Natural killer cell (primary cell): Measurements from ENCODE around the gene RRAGC. TPM values are rescaled to one million over a fixed set of nuclear protein-coding genes. Genes with fewer than 3 reads are reported as not detected.

ENCODE experiments used
- ATAC-seq, 3 donors: fragments of 150-1000 bp in 2 of 3; fragments of 200-7000 bp in 1 of 3; cut with Tn5 transposase; 1 replicate in 1 of 3; 2 replicates in 2 of 3; pipeline ENCODE4 v1.10.0; 2021; ENCODE audit warnings: mild to moderate bottlenecking in 2 of 3, moderate library complexity in 2 of 3
- DNase-seq, 2 donors: peaks; one replicate each; pipeline versions ENCODE4 v3.0.0 to v3.0.0-alpha.2; 2013 to 2021; ENCODE audit warnings: mixed read lengths in 1 of 2
- H3K27ac ChIP-seq: one replicate; pipeline ENCODE4 v1.5.1; 2013; ENCODE audit warnings: mild to moderate bottlenecking, low read length
- H3K27me3 ChIP-seq: one replicate; pipeline ENCODE4 v1.6.1; 2013; ENCODE audit warnings: low read length; ENCODE audit not compliant: control insufficient read depth, insufficient read depth
- H3K36me3 ChIP-seq: one replicate; pipeline ENCODE4 v1.6.1; 2013; ENCODE audit warnings: low read length; ENCODE audit not compliant: control insufficient read depth, insufficient read depth
- H3K4me1 ChIP-seq: one replicate; pipeline ENCODE4 v1.6.1; 2013; ENCODE audit warnings: low read length; ENCODE audit not compliant: control insufficient read depth, insufficient read depth
- H3K4me3 ChIP-seq: one replicate; pipeline ENCODE4 v1.5.1; 2013; ENCODE audit warnings: low read length
- H3K9me3 ChIP-seq: one replicate; pipeline ENCODE4 v1.6.1; 2013; ENCODE audit warnings: low read length; ENCODE audit not compliant: control insufficient read depth, insufficient read depth
- H3K27ac Mint-ChIP-seq, 2 donors: one replicate each; pipeline ENCODE4 v1.8.0; 2022; ENCODE audit warnings: mild to moderate bottlenecking in 2 of 2, mixed read lengths in 2 of 2, moderate library complexity in 1 of 2
- H3K27me3 Mint-ChIP-seq, 2 donors: one replicate each; pipeline ENCODE4 v1.8.0; 2022; ENCODE audit warnings: low read depth in 2 of 2, mixed read lengths in 2 of 2
- H3K36me3 Mint-ChIP-seq: one replicate; pipeline ENCODE4 v1.8.0; 2022; ENCODE audit warnings: mixed read lengths
- H3K4me1 Mint-ChIP-seq, 2 donors: one replicate each; pipeline ENCODE4 v1.8.0; 2022; ENCODE audit warnings: mixed read lengths in 2 of 2
- H3K4me3 Mint-ChIP-seq: one replicate; pipeline ENCODE4 v1.8.0; 2022; ENCODE audit warnings: mild to moderate bottlenecking, moderate library complexity, mixed read lengths
- H3K9me3 Mint-ChIP-seq, 2 donors: one replicate each; pipeline ENCODE4 v1.8.0; 2022; ENCODE audit warnings: mixed read lengths in 2 of 2
- WGBS: methylation state at CpG from one replicate; pipeline ENCODE4 v1.1.7; 2013; ENCODE audit warnings: missing lambda C conversion rate; ENCODE audit not compliant: insufficient coverage; 5-methylcytosine and 5-hydroxymethylcytosine counted together
- intact Hi-C: fragments of 100-400 bp; cut with micrococcal nuclease; formaldehyde crosslinking; loops from one replicate; pipeline ENCODE4 v1.14.2; 2022
- total RNA-seq, 4 donors: library from RNA; stranded (reverse); fragments of 120-200 nt in 1 of 4; gene quantifications; one replicate each; pipeline versions ENCODE4 v1.2.3 to v1.2.4, GENCODE V29; 2013 to 2022
- TF ChIP-seq, protein P1 (sequence below): fragments of 200-600 bp; IDR thresholded peaks from one replicate; pipeline ENCODE4 v1.8.0; 2022; ENCODE audit warnings: antibody characterized with exemption

RRAGC gene
- total RNA-seq, 3 donors from 2014 or later (not counting 1 experiment from before 2014, with no cell fraction given) = 15.9 to 24.9 (median 22.0) TPM

DNA sequence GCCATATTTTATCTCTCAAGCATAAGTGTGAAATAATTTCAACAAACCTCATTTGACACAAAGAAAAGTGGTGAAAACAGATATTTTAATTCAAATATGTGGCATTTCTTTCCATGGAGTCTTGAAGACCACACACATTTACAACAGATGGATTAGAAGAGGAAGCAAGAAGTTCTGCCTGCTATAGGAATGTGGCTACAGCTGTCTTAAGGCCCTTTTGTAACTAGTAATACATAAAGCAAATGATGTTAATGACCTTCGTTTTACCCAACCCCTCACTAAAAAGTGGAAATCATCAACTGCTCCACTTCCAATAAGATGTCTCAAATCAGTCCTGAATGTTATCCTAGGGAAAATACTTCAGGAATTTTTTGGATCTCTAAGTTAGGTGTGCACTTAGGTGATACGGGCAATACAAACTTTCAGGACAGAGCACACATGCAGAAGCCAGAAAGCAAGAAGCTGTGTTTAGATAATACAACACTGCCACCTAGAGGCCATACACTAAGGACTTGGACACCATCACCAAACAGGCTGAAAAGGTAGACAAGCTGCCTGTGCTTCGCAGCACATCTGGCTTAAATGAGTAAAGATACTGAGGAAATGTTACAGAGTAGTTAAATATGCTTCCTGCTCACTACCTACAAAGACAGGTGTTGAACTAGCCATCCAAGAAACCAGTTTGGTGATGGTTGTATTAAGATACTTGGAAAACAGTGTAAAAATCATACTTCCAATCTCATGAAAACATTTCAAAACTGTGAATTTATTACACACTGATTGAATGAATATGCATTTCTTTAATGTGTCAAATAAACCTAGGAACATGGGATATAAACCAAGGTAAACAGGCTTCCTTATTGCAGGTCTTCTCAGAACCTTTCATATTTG lies 24.4 kb downstream of the RRAGC start:
- H3K4me1 ChIP-seq = no peaks in the 10 kb centered on the region
- Mint-ChIP-seq H3K4me3 (no peak overlapping the region), H3K36me3 (peaks cover 7% of the 10 kb centered on the region), H3K4me1 (peaks cover under 1 to 12% of the 10 kb centered on the region in 2 donors), H3K27me3 (peaks cover 5 to 11% of the 10 kb centered on the region in 2 donors), H3K9me3 (no peaks in the 10 kb centered on the region), H3K27ac (no peak overlapping the region)
- 7% methylated on average over 1 of the region's 3 CpGs for WGBS
- peak in 1 of 2 donors; percentile 89 for DNase-seq
- H3K9me3 ChIP-seq = no peaks in the 10 kb centered on the region
- H3K27me3 ChIP-seq = no peaks in the 10 kb centered on the region
- no peak overlapping the region for H3K27ac ChIP-seq
- TF ChIP-seq, protein P1, sequence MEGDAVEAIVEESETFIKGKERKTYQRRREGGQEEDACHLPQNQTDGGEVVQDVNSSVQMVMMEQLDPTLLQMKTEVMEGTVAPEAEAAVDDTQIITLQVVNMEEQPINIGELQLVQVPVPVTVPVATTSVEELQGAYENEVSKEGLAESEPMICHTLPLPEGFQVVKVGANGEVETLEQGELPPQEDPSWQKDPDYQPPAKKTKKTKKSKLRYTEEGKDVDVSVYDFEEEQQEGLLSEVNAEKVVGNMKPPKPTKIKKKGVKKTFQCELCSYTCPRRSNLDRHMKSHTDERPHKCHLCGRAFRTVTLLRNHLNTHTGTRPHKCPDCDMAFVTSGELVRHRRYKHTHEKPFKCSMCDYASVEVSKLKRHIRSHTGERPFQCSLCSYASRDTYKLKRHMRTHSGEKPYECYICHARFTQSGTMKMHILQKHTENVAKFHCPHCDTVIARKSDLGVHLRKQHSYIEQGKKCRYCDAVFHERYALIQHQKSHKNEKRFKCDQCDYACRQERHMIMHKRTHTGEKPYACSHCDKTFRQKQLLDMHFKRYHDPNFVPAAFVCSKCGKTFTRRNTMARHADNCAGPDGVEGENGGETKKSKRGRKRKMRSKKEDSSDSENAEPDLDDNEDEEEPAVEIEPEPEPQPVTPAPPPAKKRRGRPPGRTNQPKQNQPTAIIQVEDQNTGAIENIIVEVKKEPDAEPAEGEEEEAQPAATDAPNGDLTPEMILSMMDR = peak; percentile 84
- peak; percentile 81 to 91 (median 88) for ATAC-seq
- H3K4me3 ChIP-seq = no peak overlapping the region
- H3K36me3 ChIP-seq = peaks cover 17% of the 10 kb centered on the region
- intact Hi-C loops = loop anchor here (5.0 kb wide), 1 partner anchor 943 kb away; no protein-coding TSS in a partner anchor

DNA sequence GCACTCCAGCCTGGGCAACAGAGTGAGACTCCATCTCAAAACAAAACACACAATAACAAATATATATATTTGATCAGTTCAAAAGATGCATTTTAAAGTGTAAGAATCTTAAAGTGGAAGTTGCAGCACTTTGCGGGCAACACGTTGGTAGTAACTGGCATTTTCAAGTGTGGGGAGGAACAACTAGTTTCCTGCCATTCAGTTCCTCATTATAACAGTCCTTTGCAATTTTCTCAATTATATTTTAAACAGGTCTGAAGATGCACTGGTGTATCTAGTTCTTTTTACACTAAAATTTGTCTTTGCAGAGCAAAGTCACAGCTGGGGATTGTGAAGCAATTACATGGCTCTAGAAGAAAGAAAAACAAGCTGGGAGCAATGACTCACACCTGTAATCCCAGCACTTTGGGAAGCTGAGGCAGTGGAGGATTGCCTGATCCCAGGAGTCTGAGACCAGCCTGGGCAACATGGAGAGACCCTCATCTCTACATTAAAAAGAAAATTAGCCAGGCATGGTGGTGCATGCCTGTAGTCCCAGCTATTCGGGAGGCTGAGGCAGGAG lies 25.3 kb downstream of the RRAGC start:
- no peak overlapping the region for H3K4me3 ChIP-seq
- no peaks in the 10 kb centered on the region for H3K4me1 ChIP-seq
- no peak for DNase-seq
- H3K36me3 ChIP-seq = peaks cover 12% of the 10 kb centered on the region
- Mint-ChIP-seq H3K27me3 (peaks cover 11 to 20% of the 10 kb centered on the region in 2 donors), H3K4me3 (no peak overlapping the region), H3K36me3 (peaks cover 7% of the 10 kb centered on the region), H3K4me1 (peaks cover 0 to 8% of the 10 kb centered on the region in 2 donors), H3K9me3 (no peaks in the 10 kb centered on the region), H3K27ac (no peak overlapping the region)
- TF ChIP-seq, protein P1 = no peak
- WGBS = 36% methylated on average over 3 of the region's 3 CpGs
- H3K27ac ChIP-seq = no peak overlapping the region
- intact Hi-C loops = no loop called here
- H3K27me3 ChIP-seq = no peaks in the 10 kb centered on the region
- H3K9me3 ChIP-seq = no peaks in the 10 kb centered on the region
- ATAC-seq = no peak

- Mint-ChIP-seq H3K4me3 (no peak overlapping the region), H3K4me1 (peaks cover 0 to 5% of the 10 kb centered on the region in 2 donors), H3K27ac (no peak overlapping the region), H3K27me3 (peaks cover 11 to 22% of the 10 kb centered on the region in 2 donors), H3K9me3 (no peaks in the 10 kb centered on the region), H3K36me3 (no peaks in the 10 kb centered on the region)
- Histone ChIP-seq H3K27ac (no peak overlapping the region), H3K36me3 (peaks cover under 1% of the 10 kb centered on the region), H3K4me3 (no peak overlapping the region), H3K4me1 (no peaks in the 10 kb centered on the region), H3K9me3 (no peaks in the 10 kb centered on the region), H3K27me3 (no peaks in the 10 kb centered on the region)
- 75% methylated on average over 3 of the region's 3 CpGs for WGBS
- TF ChIP-seq, protein P1 = no peak
- no peak for DNase-seq
- ATAC-seq = no peak
- intact Hi-C loops = no loop called here
These were observed 26.4 kb downstream of the RRAGC start for GRCh38 chr1:38833146-38833545.
